ENCODE results near the gene XYLT1. TPM values are rescaled to one million over a fixed set of nuclear protein-coding genes. Genes with fewer than 3 reads are reported as not detected.
"Not testable (repeated sequence)": the region's sequence is repeated elsewhere in the genome, so short reads cannot be mapped to it uniquely, and the experiment has no call there.

The XYLT1 gene
- total and polyA plus RNA-seq, 12 donors: 0.29 to 4.0 (median 1.6) TPM

DNA sequence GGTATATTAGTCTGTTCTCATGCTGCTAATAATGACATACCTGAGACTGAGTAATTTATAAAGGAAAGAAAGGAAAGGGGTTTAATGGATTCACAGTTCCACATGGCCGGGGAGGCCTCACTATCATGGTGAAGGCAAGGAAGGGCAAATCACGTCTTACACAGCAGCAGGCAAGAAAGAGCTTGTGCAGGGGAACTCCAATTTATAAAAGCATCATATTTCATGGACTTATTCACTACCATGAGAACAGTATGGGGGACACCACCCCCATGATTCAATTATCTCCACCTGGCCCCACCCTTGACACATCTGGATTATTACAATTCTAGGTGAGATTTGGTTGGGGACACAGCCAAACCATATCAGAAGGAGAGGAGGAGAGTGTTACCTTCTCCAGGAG lies 17.7 kb upstream of the XYLT1 start:
- Histone ChIP-seq H3K9me3 (peaks cover 0 to 13% (median 0%) of the 10 kb centered on the region in 11 donors), H3K27me3 (peaks cover 0 to 24% (median 15%) of the 10 kb centered on the region in 7 donors), H3K4me3 (no peak overlapping the region), H3K4me1 (no peaks in the 10 kb centered on the region), H3K27ac (no peak overlapping the region), H3K36me3 (no peaks in the 10 kb centered on the region)
- no peak for DNase-seq
- intact Hi-C loops (cut with DNase I): loop anchor here in 1 of 10 donors (10.0 kb wide), 1 partner anchor 86 kb away; no protein-coding TSS in a partner anchor
- 85 to 98% methylated on average over 2 of the region's 2 CpGs for WGBS, 2 donors
- TF ChIP-seq, protein P1, sequence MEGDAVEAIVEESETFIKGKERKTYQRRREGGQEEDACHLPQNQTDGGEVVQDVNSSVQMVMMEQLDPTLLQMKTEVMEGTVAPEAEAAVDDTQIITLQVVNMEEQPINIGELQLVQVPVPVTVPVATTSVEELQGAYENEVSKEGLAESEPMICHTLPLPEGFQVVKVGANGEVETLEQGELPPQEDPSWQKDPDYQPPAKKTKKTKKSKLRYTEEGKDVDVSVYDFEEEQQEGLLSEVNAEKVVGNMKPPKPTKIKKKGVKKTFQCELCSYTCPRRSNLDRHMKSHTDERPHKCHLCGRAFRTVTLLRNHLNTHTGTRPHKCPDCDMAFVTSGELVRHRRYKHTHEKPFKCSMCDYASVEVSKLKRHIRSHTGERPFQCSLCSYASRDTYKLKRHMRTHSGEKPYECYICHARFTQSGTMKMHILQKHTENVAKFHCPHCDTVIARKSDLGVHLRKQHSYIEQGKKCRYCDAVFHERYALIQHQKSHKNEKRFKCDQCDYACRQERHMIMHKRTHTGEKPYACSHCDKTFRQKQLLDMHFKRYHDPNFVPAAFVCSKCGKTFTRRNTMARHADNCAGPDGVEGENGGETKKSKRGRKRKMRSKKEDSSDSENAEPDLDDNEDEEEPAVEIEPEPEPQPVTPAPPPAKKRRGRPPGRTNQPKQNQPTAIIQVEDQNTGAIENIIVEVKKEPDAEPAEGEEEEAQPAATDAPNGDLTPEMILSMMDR (IDR thresholded peaks at IDR 0.05): no peak
- no peak for ATAC-seq

DNA sequence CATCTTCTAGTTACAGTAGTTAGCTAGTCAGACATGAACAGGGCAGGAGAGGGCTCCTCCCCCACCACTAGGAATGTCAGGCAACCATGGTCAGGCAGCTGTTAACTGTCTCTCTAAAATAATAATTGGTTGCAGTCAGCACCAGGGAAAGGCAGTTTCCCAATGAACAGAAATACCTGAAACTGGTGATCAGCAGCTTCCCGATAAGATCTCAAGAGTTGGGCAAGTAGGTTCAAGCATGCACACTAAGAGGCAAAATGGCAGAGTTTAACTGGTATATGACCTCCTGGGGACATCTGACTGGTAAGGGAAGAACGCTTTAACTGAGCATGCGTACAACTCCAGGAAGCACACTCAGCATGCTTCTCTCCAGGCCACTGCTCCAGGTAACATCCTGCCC lies 12.6 kb upstream of the XYLT1 start:
- no peak overlapping the region for H3K27ac ChIP-seq
- DNase-seq (no peak), ATAC-seq (no peak)
- intact Hi-C loops (cut with DNase I): loop anchor here in 1 of 10 donors (10.0 kb wide), 1 partner anchor 91 kb away; no protein-coding TSS in a partner anchor
- H3K36me3 ChIP-seq: no peaks in the 10 kb centered on the region
- H3K4me1 ChIP-seq: no peaks in the 10 kb centered on the region
- 70 to 75% methylated on average over 3 of the region's 3 CpGs for WGBS, 2 donors
- no peak overlapping the region for H3K4me3 ChIP-seq
- H3K27me3 ChIP-seq: peaks cover 0 to 55% (median 39%) of the 10 kb centered on the region in 7 donors
- H3K9me3 ChIP-seq: peaks cover 0 to 6% (median 0%) of the 10 kb centered on the region in 11 donors
- TF ChIP-seq, protein P1 (IDR thresholded peaks at IDR 0.05): no peak

DNA sequence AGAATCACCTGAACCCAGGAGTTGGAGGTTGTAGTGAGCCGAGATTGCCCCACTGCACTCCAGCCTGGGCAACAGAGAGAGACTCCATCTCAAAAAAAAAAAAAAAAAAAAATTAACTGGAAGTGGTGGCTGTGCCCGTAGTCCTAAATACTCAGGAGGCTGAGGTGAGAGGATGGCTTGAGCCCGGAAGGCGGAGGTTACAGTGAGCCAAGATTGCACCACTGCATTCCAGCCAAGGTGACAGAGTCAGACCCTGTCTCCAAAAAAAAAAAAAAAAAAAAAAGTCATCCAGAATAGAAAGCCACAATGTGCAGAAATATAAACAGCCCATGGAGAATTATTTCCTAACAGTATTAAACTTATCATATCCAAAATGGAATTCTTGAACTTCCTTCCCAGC lies 11.6 kb upstream of the XYLT1 start:
- H3K4me3 ChIP-seq, H3K9me3 ChIP-seq, H3K4me1 ChIP-seq, DNase-seq, H3K27ac ChIP-seq, ATAC-seq, H3K36me3 ChIP-seq: not testable (repeated sequence)
- 88 to 94% methylated on average over 4 of the region's 4 CpGs for WGBS, 2 donors
- intact Hi-C loops (cut with DNase I): loop anchor here in 1 of 10 donors (10.0 kb wide), 1 partner anchor 92 kb away; no protein-coding TSS in a partner anchor
- peaks cover 0 to 55% (median 39%) of the 10 kb centered on the region in 7 donors for H3K27me3 ChIP-seq

DNA sequence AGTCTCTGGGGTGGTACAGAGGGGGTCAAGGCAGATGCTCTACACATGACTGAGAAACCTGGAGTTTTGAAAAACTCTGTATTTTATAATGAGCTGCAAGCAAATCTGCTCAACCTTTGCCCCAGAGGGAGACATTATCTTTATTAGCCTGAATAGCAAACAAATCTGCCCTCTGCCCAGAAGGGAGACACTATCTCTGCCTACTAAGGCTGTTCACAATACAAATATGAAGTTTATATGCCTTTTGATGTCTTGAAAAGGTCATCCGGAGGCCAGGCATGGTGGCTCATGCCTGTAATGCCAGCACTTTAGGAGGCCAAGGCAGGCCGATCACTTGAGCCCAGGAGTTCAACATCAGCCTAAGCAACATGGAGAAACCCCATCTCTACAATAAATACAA lies 11.0 kb upstream of the XYLT1 start:
- Histone ChIP-seq H3K36me3 (no peaks in the 10 kb centered on the region), H3K9me3 (peaks cover 0 to 6% (median 0%) of the 10 kb centered on the region in 11 donors), H3K27ac (no peak overlapping the region), H3K27me3 (peaks cover 0 to 55% (median 43%) of the 10 kb centered on the region in 7 donors), H3K4me1 (peaks cover 0 to 2% (median 0%) of the 10 kb centered on the region in 9 donors), H3K4me3 (no peak overlapping the region)
- DNase-seq (no peak), ATAC-seq (no peak)
- WGBS, 2 donors: 93 to 95% methylated on average over 2 of the region's 2 CpGs
- TF ChIP-seq, protein P1 (IDR thresholded peaks at IDR 0.05): no peak
- intact Hi-C loops (cut with DNase I): loop anchor here in 1 of 10 donors (10.0 kb wide), 1 partner anchor 93 kb away; no protein-coding TSS in a partner anchor

DNA sequence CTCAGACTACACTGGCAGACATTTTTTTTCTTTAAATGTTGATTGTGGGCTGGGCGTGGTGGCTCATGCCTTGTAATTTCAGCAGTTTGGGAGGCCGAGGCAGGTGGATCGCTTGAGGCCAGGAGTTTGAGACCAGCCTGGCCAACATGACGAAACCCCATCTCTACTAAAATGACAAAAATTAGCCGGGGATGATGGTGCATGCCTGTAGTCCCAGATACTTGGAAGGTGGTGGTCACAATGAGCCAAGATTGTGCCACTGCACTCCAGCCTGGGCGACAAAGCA lies 6.4 kb upstream of the XYLT1 start:
- H3K9me3 ChIP-seq, H3K27ac ChIP-seq, ATAC-seq, DNase-seq, H3K36me3 ChIP-seq, H3K4me3 ChIP-seq: not testable (repeated sequence)
- intact Hi-C loops (cut with DNase I): loop anchor here in 4 of 10 donors (5.0 to 10.0 kb wide), 3 partner anchors 100 to 612 kb away; no protein-coding TSS in a partner anchor
- 90 to 92% methylated on average over 6 of the region's 6 CpGs for WGBS, 2 donors
- Histone ChIP-seq H3K4me1 (peaks cover 0 to 15% (median 0%) of the 10 kb centered on the region in 9 donors), H3K27me3 (peaks cover 0 to 68% (median 49%) of the 10 kb centered on the region in 7 donors)

Data from heart right ventricle (tissue), 16 donors.